ENCODE results near the gene MAPK13. TPM values are rescaled to one million over a fixed set of nuclear protein-coding genes. Genes with fewer than 3 reads are reported as not detected.
"Not testable (repeated sequence)": the region's sequence is repeated elsewhere in the genome, so short reads cannot be mapped to it uniquely, and the experiment has no call there.

Gene MAPK13
- polyA plus RNA-seq, 1 donor = 6.8 TPM

DNA sequence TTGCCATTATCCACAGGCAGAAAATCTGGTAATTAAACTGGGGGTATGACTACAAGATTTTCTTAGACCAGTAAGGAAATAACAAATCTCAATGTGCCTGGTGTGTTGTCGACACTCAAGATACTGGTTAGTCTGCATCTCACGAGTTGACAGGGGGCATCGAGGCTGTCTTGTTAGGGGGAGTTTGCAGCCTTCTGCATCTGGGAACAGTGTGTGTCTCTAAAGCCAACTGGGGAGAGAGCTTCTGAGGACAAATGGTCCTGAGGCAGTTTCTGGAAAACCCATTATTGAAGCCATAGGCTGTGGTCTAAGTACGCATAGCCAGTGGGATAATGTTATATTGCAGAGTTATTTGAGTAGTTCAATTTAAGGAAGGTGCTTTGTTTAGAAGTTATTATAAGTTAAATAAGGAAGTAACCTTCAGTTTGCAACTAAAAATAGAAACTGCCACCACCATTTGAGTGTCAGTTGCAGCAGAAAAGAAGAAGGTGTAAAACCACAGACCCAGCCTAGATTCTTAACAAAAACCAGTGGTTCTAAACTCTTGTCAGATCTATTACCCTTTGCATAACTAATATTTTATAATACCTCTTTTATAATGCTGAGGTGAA lies 15.4 kb upstream of the MAPK13 start:
- no peak for DNase-seq (ENCODE audit: low read depth)

DNA sequence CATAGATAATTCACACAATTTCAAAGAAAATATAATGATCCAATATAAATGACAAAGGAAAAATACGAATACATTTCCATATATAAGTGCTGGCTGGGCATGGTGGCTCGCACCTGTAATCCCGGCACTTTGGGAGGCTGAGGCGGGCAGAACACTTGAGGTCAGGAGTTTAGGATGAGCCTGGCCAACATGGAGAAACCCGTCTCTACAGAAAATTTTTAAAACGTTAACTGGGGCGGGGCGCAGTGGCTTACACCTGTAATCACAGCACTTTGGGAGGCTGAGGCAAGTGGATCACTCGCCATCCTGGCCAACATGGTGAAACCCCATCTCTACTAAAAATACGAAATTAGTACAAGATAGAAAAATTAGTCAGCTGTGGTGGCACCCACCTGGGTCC lies 14.9 kb upstream of the MAPK13 start:
- no peak for DNase-seq (ENCODE audit: low read depth)

GRCh38 chr6:36116066-36116864 lies 14.0 kb upstream of the MAPK13 start:
- DNase-seq (ENCODE audit: low read depth) = no peak

GRCh38 chr6:36116943-36117342 lies 13.4 kb upstream of the MAPK13 start:
- DNase-seq (ENCODE audit: low read depth) = no peak

GRCh38 chr6:36117658-36118549 lies 12.4 kb upstream of the MAPK13 start:
- DNase-seq (ENCODE audit: low read depth) = no peak

GRCh38 chr6:36118550-36119107 lies 11.7 kb upstream of the MAPK13 start:
- no peak for DNase-seq (ENCODE audit: low read depth)

GRCh38 chr6:36119209-36119608 lies 11.1 kb upstream of the MAPK13 start:
- DNase-seq (ENCODE audit: low read depth) = no peak

GRCh38 chr6:36120018-36120417 lies 10.3 kb upstream of the MAPK13 start:
- DNase-seq (ENCODE audit: low read depth) = no peak

DNA sequence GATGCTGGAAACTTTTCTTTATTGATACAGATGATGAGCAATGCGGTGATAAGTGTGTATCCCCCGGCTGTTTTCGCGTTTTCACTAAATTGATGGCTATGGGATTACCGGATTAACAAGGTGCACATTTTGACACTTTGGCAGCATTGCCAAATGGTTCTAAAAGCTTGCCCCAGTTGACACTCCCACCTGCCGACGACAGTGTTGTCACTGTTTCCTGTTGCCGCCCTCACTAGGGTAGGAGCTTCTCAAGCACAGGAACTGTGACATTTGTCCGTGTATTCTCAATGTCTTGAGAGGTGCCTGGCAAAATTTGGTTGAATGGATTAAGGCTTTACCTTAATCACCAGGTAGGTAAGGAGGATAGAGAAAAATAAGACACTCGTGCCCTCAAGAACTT lies 9.8 kb upstream of the MAPK13 start:
- no peak for DNase-seq (ENCODE audit: low read depth)

DNA sequence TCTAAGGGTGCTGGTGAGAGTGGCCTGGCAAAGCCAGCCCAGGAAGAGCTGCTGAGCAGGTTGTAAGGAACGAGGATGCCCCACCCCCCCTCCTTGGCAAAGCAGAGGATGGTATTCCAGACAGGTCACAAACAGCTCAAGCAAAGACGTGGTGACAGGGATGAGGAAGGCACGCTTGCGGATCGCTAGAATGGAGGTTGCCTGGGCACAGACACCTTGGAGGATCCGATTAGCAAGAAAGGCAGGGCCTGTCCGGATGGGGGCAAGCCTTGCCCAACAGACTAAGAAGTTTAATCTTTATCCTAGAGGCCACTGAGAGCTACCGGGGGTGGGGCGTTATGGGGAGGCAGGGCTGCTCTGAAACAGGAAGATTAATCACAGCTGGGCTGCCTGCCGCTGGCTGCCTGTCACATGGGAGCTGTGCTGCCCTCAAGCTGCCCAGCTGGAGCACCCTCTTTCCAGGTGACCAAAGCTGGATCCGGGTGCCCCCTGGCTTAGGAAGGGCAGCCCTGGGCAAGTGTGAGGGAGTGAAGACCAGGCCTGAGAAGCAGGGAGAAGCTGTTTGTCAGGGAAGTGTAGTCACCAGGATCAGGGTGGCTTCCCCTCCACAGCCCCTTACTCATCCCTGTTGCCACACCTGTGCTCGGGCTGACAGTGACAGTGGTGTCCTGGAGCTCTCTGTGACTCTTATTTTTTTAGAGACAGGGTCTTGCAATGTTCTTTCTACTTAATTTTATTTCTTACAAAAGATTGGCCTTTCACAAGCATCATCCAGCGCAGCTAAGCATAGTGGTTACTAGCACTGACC lies 9.1 kb upstream of the MAPK13 start:
- no peak for DNase-seq (ENCODE audit: low read depth)

- no peak for DNase-seq (ENCODE audit: low read depth)
These were observed 8.4 kb upstream of the MAPK13 start for GRCh38 chr6:36121787-36122494.

DNA sequence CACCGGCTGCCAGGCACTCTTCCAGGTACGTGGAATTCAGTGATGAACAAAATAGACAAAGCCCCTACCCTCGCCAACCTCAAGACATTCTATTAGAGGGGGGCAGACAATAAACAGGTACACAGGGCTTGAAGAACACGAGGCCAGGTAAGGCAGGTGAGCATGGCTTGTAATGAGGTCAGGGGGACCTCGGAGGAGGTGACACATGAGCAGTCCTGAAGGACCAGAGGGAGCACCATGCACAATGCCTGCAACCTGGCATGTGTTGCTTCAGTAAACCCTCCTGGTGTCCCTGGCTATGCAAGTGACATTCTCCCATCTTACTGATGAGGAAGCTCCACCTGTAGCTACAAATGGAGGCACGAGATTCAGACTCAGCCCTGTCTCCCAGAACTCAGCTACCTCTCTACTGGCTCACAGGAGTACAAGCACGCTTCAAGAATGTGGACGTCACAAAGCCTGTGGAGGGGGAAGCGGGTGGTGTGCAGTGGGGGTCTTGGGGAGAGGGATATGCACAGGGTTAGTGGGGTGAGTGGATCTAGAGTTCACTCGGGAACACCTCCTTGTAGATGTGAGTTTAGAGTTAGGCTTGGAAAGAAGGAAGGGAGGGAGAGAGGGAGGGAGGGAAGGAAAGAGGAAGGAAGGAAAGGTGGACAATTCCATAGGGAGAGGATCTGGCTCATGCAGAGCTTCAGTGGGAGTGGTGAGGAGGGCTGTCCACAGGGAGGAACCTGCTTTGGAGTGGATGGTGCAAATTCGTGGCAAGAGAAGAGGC lies 7.6 kb upstream of the MAPK13 start:
- no peak for DNase-seq (ENCODE audit: low read depth)

- no peak for DNase-seq (ENCODE audit: low read depth)
These were observed 6.8 kb upstream of the MAPK13 start for GRCh38 chr6:36123270-36124139.

DNA sequence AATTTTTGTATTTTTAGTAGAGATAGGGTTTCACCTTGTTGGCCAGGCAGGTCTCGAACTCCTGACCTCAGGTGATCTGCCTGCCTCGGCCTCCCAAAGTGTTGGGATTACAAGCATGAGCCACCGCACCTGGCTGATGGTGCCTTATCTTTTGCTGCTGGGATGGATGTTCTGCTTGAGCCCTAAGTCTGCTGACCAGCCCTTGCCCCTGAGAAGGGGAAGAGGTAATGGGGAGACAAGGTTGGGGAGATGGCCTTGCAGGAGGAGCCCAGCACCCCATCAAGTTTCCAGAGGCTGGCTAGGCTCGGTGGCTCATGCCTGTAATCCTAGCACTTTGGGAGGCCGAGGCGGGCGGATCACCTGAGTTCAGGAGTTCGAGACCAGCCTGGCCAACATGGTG lies 6.0 kb upstream of the MAPK13 start:
- DNase-seq (ENCODE audit: low read depth) = not testable (repeated sequence)

GRCh38 chr6:36124881-36125280 lies 5.4 kb upstream of the MAPK13 start:
- DNase-seq (ENCODE audit: low read depth) = no peak

GRCh38 chr6:36125575-36125974 lies 4.7 kb upstream of the MAPK13 start:
- DNase-seq (ENCODE audit: low read depth) = no peak

GRCh38 chr6:36126121-36126520 lies 4.2 kb upstream of the MAPK13 start:
- no peak for DNase-seq (ENCODE audit: low read depth)

GRCh38 chr6:36126553-36127458 lies 3.5 kb upstream of the MAPK13 start:
- DNase-seq (ENCODE audit: low read depth) = no peak
